Right hindlimb (tissue), 1 donor: Measurements from ENCODE around the gene SLC22A15.
"Not testable (repeated sequence)": the region's sequence is repeated elsewhere in the genome, so short reads cannot be mapped to it uniquely, and the experiment has no call there.

ENCODE experiments used
- DNase-seq: peaks from one replicate; pipeline ENCODE4 v3.0.0-alpha.2; 2018

The SLC22A15 gene

GRCh38 chr1:115980998-115981993 lies 5.0 kb downstream of the SLC22A15 start:
- DNase-seq = no peak

GRCh38 chr1:115982400-115982799 lies 6.1 kb downstream of the SLC22A15 start:
- no peak for DNase-seq

GRCh38 chr1:115983584-115983983 lies 7.3 kb downstream of the SLC22A15 start:
- DNase-seq = no peak

GRCh38 chr1:115987623-115988022 lies 11.3 kb downstream of the SLC22A15 start:
- DNase-seq = no peak

- no peak for DNase-seq
Measured at GRCh38 chr1:115988953-115989352, 12.6 kb downstream of the SLC22A15 start.

- no peak for DNase-seq
Measured at GRCh38 chr1:115989699-115990098, 13.4 kb downstream of the SLC22A15 start.

- DNase-seq = no peak
Measured at GRCh38 chr1:115991909-115992308, 15.6 kb downstream of the SLC22A15 start.

GRCh38 chr1:115997921-115998320 lies 21.6 kb downstream of the SLC22A15 start:
- DNase-seq = not testable (repeated sequence)

- DNase-seq = no peak
Measured at GRCh38 chr1:116001739-116002487, 25.6 kb downstream of the SLC22A15 start.

- DNase-seq = no peak
Measured at GRCh38 chr1:116002781-116003420, 26.6 kb downstream of the SLC22A15 start.

- no peak for DNase-seq
Measured at GRCh38 chr1:116003823-116004222, 27.5 kb downstream of the SLC22A15 start.

GRCh38 chr1:116006486-116006964 lies 30.2 kb downstream of the SLC22A15 start:
- no peak for DNase-seq

GRCh38 chr1:116008656-116009390 lies 32.5 kb downstream of the SLC22A15 start:
- no peak for DNase-seq

GRCh38 chr1:116012716-116013115 lies 36.4 kb downstream of the SLC22A15 start:
- DNase-seq = no peak

GRCh38 chr1:116015679-116016078 lies 39.4 kb downstream of the SLC22A15 start:
- no peak for DNase-seq

- DNase-seq = no peak
Measured at GRCh38 chr1:116018007-116018406, 41.7 kb downstream of the SLC22A15 start.

GRCh38 chr1:116019653-116020253 lies 43.4 kb downstream of the SLC22A15 start:
- no peak for DNase-seq

GRCh38 chr1:116020668-116021272 lies 44.5 kb downstream of the SLC22A15 start:
- no peak for DNase-seq

GRCh38 chr1:116024626-116025025 lies 48.3 kb downstream of the SLC22A15 start:
- DNase-seq = no peak

GRCh38 chr1:116026631-116027030 lies 50.3 kb downstream of the SLC22A15 start:
- no peak for DNase-seq

GRCh38 chr1:116031302-116031835 lies 55.1 kb downstream of the SLC22A15 start:
- no peak for DNase-seq
